BLaER1 (cell line): Measurements from ENCODE around the gene ZNF334.

Source experiments
- H3K27ac ChIP-seq: shearing (Covaris generic); formaldehyde crosslinking; 2 replicates; pipeline ENCODE4 v1.8.1; 2022
- H3K27me3 ChIP-seq: shearing (Covaris generic); formaldehyde crosslinking; 2 replicates; pipeline ENCODE4 v1.8.1; 2022
- H3K36me3 ChIP-seq: shearing (Covaris generic); formaldehyde crosslinking; 2 replicates; pipeline ENCODE4 v1.8.1; 2022
- H3K4me1 ChIP-seq: shearing (Covaris generic); formaldehyde crosslinking; 2 replicates; pipeline ENCODE4 v1.8.1; 2022
- H3K4me2 ChIP-seq: shearing (Covaris generic); formaldehyde crosslinking; 2 replicates; pipeline ENCODE4 v1.8.1; 2022
- H3K4me3 ChIP-seq: shearing (Covaris generic); formaldehyde crosslinking; 2 replicates; pipeline ENCODE4 v1.8.1; 2022
- H3K9ac ChIP-seq: shearing (Covaris generic); formaldehyde crosslinking; 2 replicates; pipeline ENCODE4 v1.8.1; 2022
- H3K9me3 ChIP-seq: shearing (Covaris generic); formaldehyde crosslinking; 2 replicates; pipeline ENCODE4 v1.8.1; 2022
- H4K20me1 ChIP-seq: shearing (Covaris generic); formaldehyde crosslinking; 2 replicates; pipeline ENCODE4 v1.8.1; 2022
- Cebpa-rat ChIP-seq: shearing (Covaris generic); IDR thresholded peaks from 2 replicates; pipeline ENCODE4 v1.8.1; 2022

The ZNF334 gene

DNA sequence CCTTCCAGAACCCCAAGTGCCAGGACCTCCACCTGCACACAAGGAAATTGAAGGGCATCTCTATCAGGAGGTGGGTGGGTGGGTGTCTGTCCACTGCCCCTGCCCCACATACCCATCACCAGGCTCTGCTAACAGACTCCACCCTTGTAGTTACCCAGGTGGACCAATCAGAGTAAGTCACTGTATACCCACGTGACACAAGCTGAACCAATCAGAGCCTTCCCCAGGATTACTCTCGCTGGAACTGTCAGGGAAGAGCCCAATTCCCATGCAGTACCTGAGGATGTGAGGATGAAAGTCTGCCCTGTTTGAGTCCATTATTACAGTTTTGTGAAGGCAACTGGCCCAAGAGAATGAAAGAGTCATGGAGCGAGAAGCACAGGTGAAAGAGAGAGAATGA is 32.9 kb upstream of the ZNF334 start:
- H3K9ac ChIP-seq: no peak overlapping the region; the same call in 1 of the 2 replicates
- no peaks in the 10 kb centered on the region for H4K20me1 ChIP-seq
- peaks cover 10% of the 10 kb centered on the region for H3K27me3 ChIP-seq

DNA sequence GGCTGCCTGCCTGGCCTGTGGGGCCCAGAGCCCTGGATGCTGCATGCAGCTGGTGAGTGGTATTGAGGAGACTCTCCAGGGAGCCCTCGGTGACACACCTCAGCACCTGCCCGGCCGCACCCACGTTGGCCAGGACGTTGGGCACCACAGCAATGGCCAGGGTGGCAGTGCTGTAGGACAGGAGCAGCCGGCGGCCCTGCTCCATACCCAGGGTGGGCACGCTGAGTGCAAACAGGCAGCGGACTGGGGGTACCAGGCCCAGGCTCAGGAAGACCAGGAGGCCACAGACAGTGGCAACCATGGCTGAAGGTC is 32.4 kb upstream of the ZNF334 start:
- Histone ChIP-seq H3K27ac (peak overlapping the region; percentile 91), H3K4me1 (peaks cover 80% of the 10 kb centered on the region), H3K36me3 (no peaks in the 10 kb centered on the region), H3K27me3 (peaks cover 13% of the 10 kb centered on the region), H3K9ac (peak overlapping the region; percentile 72), H3K4me3 (0 out of 2 replicates have a peak overlapping the region, but pooled peaks have one; percentile 46), H3K4me2 (peak overlapping the region; percentile 93), H4K20me1 (no peaks in the 10 kb centered on the region), H3K9me3 (no peaks in the 10 kb centered on the region)
- no peak for TF ChIP-seq Cebpa-rat

More for the DNA sequence above, 32.9 kb upstream of the ZNF334 start:
- Histone ChIP-seq H3K27ac (peak overlapping the region; percentile 91), H3K4me1 (peaks cover 84% of the 10 kb centered on the region), H3K36me3 (no peaks in the 10 kb centered on the region), H3K4me3 (no peak overlapping the region), H3K9me3 (no peaks in the 10 kb centered on the region), H3K4me2 (peak overlapping the region; percentile 93)
- TF ChIP-seq Cebpa-rat: no peak

DNA sequence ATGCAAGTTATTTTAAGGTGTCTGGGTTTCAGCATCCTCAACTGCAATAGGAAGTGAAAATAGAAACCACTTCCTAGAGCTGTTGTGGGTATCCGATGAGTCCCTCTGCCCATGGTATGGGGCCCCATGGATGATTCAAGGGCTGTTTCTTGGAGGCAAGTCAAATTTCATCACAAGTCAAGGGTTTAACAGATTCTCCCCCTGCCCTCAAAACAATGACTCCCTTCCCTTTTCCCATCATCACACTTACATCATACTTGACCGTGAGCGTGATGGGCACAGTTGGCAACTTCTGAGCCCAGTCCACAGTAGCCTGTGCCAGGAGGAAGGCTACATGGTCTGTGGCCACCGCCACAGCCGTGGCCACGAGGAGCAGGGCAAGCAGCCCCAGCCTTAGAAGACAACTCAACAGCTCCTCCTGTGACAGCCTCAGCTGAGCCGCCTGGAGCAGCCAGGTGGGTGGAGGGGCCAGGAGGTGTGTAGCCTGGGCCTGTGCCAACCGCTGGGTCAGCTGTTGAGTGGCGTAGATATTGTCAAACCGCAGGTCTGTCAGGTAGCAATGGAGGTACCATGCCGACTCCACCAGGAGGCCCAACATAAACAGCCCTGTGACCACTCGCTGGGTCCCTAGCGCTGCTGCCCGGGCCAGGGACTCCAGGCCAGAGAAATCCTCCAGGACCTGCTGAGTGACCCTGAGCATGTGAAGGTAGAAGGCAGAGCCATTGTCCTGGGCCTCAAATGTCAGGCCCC is 31.9 kb upstream of the ZNF334 start:
- peak; percentile 77 for TF ChIP-seq Cebpa-rat
- H3K27me3 ChIP-seq: peaks cover 13% of the 10 kb centered on the region
- peak overlapping the region; percentile 93 for H3K4me2 ChIP-seq
- H3K27ac ChIP-seq: peak overlapping the region; percentile 91
- peak overlapping the region; percentile 72 for H3K9ac ChIP-seq
- peaks cover 75% of the 10 kb centered on the region for H3K4me1 ChIP-seq
- no peaks in the 10 kb centered on the region for H4K20me1 ChIP-seq
- H3K4me3 ChIP-seq: peak overlapping the region; percentile 46
- H3K36me3 ChIP-seq: no peaks in the 10 kb centered on the region
- H3K9me3 ChIP-seq: no peaks in the 10 kb centered on the region

DNA sequence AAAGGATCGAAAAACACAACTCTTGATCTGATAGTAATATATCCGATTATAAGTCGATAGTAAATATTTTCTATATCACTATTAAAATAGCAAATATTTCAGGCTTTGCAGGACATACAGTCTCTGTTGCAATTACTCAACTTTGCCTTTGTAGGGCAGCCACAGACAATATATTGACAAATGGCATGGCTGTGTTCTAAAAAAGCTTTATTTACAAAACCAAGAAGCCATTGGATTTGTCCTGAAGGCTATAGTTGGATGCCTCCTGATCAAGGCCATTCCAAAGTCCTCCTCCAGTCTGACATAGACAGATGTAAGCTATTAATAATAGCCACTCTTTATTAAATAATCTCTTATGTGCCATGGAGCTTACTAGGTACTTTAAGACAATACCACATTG is 31.2 kb upstream of the ZNF334 start:
- Histone ChIP-seq H3K4me2 (peak overlapping the region; percentile 93), H3K27ac (peak overlapping the region; percentile 91)

DNA sequence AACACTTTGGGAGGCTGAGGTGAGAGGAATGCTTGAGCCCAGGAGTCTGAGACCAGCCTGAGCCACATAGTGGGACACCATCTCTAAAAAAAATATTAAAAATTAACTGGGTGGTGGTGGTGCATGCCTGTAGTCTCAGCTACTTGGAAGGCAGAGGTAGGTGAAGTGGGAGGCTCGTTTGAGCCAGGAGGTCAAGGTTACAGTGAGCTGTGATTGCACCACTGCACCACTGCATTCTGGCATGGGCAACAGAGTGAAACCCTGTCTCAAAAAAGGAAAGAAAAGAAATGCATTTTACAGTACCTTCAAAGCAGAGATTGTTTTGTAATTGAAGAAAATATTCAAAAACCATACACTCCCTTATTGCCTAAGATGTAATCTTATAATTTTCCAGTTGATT is 30.6 kb upstream of the ZNF334 start:
- H3K27ac ChIP-seq: peak overlapping the region; percentile 91; the same call in 1 of the 2 replicates
- TF ChIP-seq Cebpa-rat: no peak
- no peaks in the 10 kb centered on the region for H3K36me3 ChIP-seq
- no peaks in the 10 kb centered on the region for H3K9me3 ChIP-seq
- H3K4me1 ChIP-seq: peaks cover 63% of the 10 kb centered on the region
- H3K27me3 ChIP-seq: peaks cover 13% of the 10 kb centered on the region
- H3K4me2 ChIP-seq: peak overlapping the region; percentile 93
- no peak overlapping the region for H3K4me3 ChIP-seq
- no peak overlapping the region for H3K9ac ChIP-seq
- H4K20me1 ChIP-seq: no peaks in the 10 kb centered on the region

More for the DNA sequence above, 31.2 kb upstream of the ZNF334 start:
- H3K4me3 ChIP-seq: no peak overlapping the region
- H4K20me1 ChIP-seq: no peaks in the 10 kb centered on the region
- peaks cover 13% of the 10 kb centered on the region for H3K27me3 ChIP-seq
- H3K9me3 ChIP-seq: no peaks in the 10 kb centered on the region
- peaks cover 68% of the 10 kb centered on the region for H3K4me1 ChIP-seq
- H3K36me3 ChIP-seq: no peaks in the 10 kb centered on the region
- H3K9ac ChIP-seq: no peak overlapping the region
- TF ChIP-seq Cebpa-rat: no peak

DNA sequence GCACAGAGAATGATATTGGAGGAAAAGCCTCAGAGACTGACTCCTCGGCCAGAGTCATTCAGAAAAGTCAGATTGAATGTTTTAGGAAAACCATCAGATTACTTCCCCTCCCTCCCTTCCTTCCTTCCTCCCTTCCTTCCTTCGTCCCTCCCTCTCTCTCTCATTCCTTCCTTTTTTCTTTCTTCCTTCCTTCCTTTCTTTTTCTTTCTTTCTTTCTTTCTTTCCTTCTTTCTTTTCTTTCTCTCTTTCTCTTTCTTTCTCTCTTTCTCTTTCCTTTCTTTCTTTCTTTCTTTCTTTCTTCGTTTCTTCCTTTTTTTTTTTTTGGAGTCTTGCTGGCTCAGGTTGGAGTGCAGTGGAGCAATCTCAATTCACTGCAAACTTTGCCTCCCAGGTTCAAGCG is 29.7 kb upstream of the ZNF334 start:
- Histone ChIP-seq H3K4me3 (no peak overlapping the region), H3K4me2 (peak overlapping the region; percentile 93), H3K27me3 (peaks cover 13% of the 10 kb centered on the region), H4K20me1 (no peaks in the 10 kb centered on the region), H3K27ac (no peak overlapping the region), H3K9ac (no peak overlapping the region), H3K36me3 (no peaks in the 10 kb centered on the region), H3K9me3 (no peaks in the 10 kb centered on the region), H3K4me1 (peaks cover 62% of the 10 kb centered on the region)
- no peak for TF ChIP-seq Cebpa-rat

DNA sequence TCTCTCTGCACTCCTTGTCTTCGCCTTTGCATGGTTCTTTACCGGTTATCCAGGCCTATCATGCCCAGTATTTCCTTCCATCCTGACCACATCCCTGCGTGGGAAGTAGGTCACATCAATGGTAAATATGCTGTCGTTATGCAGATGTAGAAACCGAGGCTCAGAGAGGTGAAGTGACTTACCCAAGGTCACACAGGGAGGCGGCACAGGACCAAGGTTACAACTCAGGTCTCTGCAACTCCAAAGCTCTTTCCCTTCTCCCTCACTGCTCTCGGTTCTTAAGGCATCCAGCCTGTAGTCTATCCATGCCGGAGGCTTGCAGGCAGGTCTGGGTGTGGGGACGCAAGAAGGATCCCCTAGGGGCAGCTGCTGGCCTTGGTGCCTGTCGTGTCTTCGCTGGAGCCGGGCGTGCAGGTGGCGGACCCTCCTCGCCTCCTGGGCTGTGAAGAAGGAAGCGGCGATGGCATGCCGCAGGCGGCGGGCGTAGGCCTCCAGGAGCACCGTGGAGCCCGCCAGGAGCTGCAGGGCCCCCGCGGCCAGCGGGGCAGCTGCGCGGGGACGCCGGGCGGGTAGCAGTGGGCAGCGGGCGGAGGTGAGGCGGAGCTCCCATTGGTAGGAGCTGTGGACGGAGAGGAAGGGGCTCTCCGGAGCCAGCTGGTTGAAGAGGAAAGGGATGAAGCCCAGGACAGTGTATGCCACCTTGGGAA is 28.0 kb upstream of the ZNF334 start:
- TF ChIP-seq Cebpa-rat: no peak
- no peak overlapping the region for H3K4me3 ChIP-seq
- no peaks in the 10 kb centered on the region for H4K20me1 ChIP-seq
- H3K36me3 ChIP-seq: no peaks in the 10 kb centered on the region
- no peak overlapping the region for H3K27ac ChIP-seq
- no peaks in the 10 kb centered on the region for H3K9me3 ChIP-seq
- peak overlapping the region; percentile 24; the same call in 1 of the 2 replicates for H3K4me2 ChIP-seq
- peaks cover 13% of the 10 kb centered on the region for H3K27me3 ChIP-seq
- peaks cover 45% of the 10 kb centered on the region for H3K4me1 ChIP-seq
- H3K9ac ChIP-seq: no peak overlapping the region

DNA sequence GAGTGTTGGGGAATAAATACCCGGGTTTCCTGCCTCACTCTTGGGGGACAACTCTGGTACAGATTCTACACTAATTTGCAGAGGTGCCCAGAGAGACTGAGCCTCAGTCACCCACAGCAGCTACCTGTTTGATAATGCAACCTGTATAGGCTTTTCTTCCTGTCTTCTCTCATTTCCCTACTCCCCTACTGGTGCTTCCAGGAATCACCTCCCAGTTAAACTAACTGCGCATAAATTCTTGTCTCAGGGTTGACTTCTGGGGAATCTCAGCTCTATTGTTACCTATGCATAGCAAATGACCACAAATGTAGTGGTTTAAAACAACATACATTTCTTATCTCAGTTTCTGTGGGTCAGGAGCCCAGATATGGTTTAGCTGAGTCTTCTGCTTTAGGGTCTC is 25.8 kb upstream of the ZNF334 start:
- H3K4me3 ChIP-seq: no peak overlapping the region
- H3K4me2 ChIP-seq: no peak overlapping the region
- H3K9me3 ChIP-seq: 0 out of 2 replicates have a peak, but pooled peaks cover 6% of the 10 kb centered on the region
- no peaks in the 10 kb centered on the region for H3K36me3 ChIP-seq
- TF ChIP-seq Cebpa-rat: no peak
- H3K27ac ChIP-seq: no peak overlapping the region
- H3K27me3 ChIP-seq: peaks cover 13% of the 10 kb centered on the region
- H3K4me1 ChIP-seq: peaks cover 23% of the 10 kb centered on the region
- no peak overlapping the region for H3K9ac ChIP-seq
- H4K20me1 ChIP-seq: no peaks in the 10 kb centered on the region

DNA sequence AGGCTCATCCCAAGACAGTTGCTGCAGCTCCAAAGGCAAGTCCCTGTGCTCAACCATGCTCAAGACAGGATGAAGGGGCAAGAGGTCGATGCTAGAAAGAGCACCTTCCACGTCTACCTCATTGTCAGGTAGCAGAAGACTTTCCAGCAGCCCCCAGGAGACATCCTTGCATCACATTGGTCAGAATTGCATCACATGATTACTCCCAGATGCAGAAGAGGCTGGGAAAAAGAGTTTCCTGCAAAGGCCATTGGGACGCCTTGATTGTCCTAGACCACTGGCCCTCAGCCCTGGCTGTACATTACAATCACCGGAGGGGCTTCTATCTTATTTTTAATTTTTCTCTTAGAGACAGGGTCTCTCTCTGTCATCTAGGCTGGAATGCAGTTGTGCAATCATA is 17.3 kb upstream of the ZNF334 start:
- no peaks in the 10 kb centered on the region for H4K20me1 ChIP-seq
- H3K27ac ChIP-seq: no peak overlapping the region

DNA sequence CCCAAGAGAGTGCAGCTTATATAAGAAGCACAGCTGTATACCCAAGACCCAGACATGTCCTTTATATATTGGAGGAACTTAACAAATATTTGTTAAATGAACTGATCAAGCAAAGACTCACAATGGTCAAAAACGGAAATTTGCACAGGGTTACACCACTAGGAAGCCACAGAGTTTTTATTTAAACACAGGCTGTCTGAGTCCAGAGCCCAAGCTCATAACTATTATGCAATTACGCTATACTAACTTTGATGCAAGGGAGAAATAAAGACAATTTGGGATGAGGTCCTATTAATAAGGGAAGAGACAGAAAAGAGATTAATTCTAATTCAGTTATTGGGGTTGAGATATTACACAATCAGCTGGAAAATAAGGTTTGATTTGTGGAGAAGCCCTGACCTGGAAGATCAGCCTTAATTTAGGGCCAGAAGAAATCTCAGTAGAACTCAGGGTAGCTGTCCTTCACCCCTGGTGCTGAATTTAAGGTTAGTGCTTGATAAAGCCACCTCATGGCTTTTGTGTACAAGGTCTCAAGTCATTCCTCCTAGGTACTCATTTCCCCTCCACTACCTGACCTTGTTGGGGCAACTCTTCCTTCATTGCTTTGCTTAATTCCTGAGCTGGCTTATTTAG is 10.5 kb upstream of the ZNF334 start:
- Histone ChIP-seq H3K9me3 (no peaks in the 10 kb centered on the region), H3K9ac (no peak overlapping the region)
- no peak for TF ChIP-seq Cebpa-rat

More for the DNA sequence above, 17.3 kb upstream of the ZNF334 start:
- Histone ChIP-seq H3K27me3 (no peaks in the 10 kb centered on the region), H3K4me3 (no peak overlapping the region), H3K4me1 (no peaks in the 10 kb centered on the region), H3K9ac (no peak overlapping the region), H3K4me2 (no peak overlapping the region), H3K36me3 (no peaks in the 10 kb centered on the region), H3K9me3 (0 out of 2 replicates have a peak, but pooled peaks cover 7% of the 10 kb centered on the region)
- TF ChIP-seq Cebpa-rat: no peak

More for the DNA sequence above, 10.5 kb upstream of the ZNF334 start:
- H3K27ac ChIP-seq: no peak overlapping the region
- H4K20me1 ChIP-seq: no peaks in the 10 kb centered on the region
- no peaks in the 10 kb centered on the region for H3K4me1 ChIP-seq
- H3K4me3 ChIP-seq: no peak overlapping the region
- no peaks in the 10 kb centered on the region for H3K27me3 ChIP-seq
- no peaks in the 10 kb centered on the region for H3K36me3 ChIP-seq
- H3K4me2 ChIP-seq: no peak overlapping the region
